ENCODE measurements around the gene CCP110.

CCP110 gene

GRCh38 chr16:19506965-19507364, 16.8 kb upstream of the CCP110 start:
- DNase-seq (ENCODE audit: low read depth, low spot score), result no peak

DNA sequence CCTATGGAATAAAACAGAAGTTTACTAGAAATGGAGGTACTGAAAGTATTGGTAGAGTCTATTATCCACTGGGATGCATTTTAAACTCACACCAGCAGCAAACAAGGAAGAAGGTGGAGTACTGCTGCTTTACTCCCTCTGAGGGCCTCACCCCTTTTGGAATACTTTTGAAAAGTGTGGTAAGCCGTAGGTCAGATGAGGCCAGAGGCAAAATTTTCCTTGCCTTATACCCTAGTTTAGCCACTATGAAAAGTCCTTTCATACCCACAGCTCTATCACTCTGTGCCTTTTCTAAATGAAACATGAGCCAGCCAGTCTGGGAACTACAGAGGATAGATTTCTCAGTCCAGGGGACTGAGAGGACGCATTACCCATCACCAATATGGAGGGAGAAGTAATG, 15.9 kb upstream of the CCP110 start:
- no peak for DNase-seq (ENCODE audit: low read depth, low spot score)

DNA sequence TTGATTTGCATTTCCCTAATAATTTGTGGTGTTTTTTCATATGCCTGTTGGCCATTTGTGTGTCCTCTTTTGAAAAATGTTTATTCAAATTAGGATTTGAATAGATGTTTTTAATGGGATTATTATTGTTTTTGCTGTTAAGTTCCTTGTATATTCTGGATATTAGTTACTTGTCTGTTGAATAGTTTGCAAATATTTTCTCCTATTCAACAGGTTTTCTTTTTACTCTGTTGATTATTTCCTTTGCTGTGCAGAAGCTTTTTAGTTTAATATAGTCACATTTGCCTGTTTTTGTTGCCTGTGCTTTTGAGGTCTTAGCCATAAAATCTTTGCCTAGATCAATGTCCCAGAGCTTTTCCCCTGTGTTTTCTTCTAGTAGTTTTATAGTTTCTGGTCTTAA, 11.4 kb upstream of the CCP110 start:
- DNase-seq (ENCODE audit: low read depth, low spot score), result no peak

- DNase-seq (ENCODE audit: low read depth, low spot score), result no peak
Observed at GRCh38 chr16:19513377-19514053, 10.2 kb upstream of the CCP110 start.

GRCh38 chr16:19515757-19516156, 8.0 kb upstream of the CCP110 start:
- DNase-seq (ENCODE audit: low read depth, low spot score), result no peak

DNA sequence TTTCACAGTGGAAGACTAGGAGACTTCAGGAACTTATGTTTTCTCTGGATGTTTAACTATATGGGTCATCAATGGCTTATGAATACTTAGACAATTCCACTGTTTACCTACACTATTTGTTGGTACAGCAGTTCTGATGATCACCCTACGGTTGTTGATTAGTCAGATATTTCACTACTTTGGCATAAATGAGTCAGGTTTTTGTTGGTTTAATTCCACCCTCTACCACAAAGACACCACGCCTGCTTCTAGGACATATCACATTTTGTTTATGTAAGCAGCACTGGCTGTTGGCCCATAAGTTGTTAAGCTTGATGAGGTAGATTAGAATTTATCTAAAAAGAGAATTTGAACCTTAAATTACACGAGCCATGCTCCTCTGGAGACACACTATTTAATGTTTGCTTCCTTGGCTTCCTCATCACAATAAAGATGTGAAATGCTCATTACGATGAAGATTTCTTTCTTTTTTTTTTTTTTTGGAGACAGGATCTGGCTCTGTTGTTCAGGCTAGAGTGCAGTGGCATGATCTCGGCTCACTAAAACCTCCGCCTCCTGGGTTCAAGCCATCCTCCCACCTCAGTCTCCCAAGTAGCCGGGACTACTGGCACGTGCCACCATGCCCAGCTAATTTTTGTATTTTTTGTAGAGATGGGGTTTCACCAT, 6.2 kb upstream of the CCP110 start:
- no peak for DNase-seq (ENCODE audit: low read depth, low spot score)

GRCh38 chr16:19518388-19518787, 5.4 kb upstream of the CCP110 start:
- no peak for DNase-seq (ENCODE audit: low read depth, low spot score)

GRCh38 chr16:19520861-19521331, 2.8 kb upstream of the CCP110 start:
- DNase-seq (ENCODE audit: low read depth, low spot score), result peak; percentile 39

GRCh38 chr16:19521471-19522396, 2.0 kb upstream of the CCP110 start, which contains the start of gene GDE1:
Gene GDE1 (minus strand): TSS chr16:19522098. CDS start chr16:19521964, 134 bp downstream.
- peak; percentile 98 for DNase-seq (ENCODE audit: low read depth, low spot score)

- no peak for DNase-seq (ENCODE audit: low read depth, low spot score)
Observed at GRCh38 chr16:19522397-19522732, 1.4 kb upstream of the CCP110 start.

GRCh38 chr16:19522760-19523159, 982 bp upstream of the CCP110 start:
- no peak for DNase-seq (ENCODE audit: low read depth, low spot score)

GRCh38 chr16:19523184-19523558, 571 bp upstream of the CCP110 start:
- DNase-seq (ENCODE audit: low read depth, low spot score), result peak; percentile 18

- no peak for DNase-seq (ENCODE audit: low read depth, low spot score)
Observed at GRCh38 chr16:19524356-19524615, 544 bp downstream of the CCP110 start.

GRCh38 chr16:19524616-19525384, 1.1 kb downstream of the CCP110 start:
- peak; percentile 24 for DNase-seq (ENCODE audit: low read depth, low spot score)

GRCh38 chr16:19525385-19525723, 1.6 kb downstream of the CCP110 start:
- DNase-seq (ENCODE audit: low read depth, low spot score), result no peak

- no peak for DNase-seq (ENCODE audit: low read depth, low spot score)
Observed at GRCh38 chr16:19527161-19527560, 3.4 kb downstream of the CCP110 start.

DNA sequence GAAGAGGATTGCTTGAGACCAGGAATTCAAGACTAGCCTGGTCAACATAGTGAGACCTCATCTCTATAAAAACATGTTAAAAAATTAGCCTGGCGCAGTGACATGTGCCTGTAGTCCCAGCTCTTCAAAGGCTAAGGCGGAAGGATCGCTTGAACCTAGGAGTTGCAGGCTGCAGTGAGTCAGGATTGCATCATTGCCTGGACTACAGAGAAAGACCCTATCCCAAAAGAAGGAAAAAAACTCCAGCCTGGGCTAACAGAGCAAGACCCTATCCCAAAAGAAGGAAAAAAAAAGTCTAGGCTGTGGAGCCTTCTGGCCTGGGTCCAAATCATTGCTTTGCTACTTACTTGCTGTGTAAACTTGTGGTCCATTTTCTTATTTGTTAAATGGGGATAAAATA, 4.9 kb downstream of the CCP110 start:
- DNase-seq (ENCODE audit: low read depth, low spot score), result no peak

- no peak for DNase-seq (ENCODE audit: low read depth, low spot score)
Observed at GRCh38 chr16:19532601-19533000, 8.9 kb downstream of the CCP110 start.

DNA sequence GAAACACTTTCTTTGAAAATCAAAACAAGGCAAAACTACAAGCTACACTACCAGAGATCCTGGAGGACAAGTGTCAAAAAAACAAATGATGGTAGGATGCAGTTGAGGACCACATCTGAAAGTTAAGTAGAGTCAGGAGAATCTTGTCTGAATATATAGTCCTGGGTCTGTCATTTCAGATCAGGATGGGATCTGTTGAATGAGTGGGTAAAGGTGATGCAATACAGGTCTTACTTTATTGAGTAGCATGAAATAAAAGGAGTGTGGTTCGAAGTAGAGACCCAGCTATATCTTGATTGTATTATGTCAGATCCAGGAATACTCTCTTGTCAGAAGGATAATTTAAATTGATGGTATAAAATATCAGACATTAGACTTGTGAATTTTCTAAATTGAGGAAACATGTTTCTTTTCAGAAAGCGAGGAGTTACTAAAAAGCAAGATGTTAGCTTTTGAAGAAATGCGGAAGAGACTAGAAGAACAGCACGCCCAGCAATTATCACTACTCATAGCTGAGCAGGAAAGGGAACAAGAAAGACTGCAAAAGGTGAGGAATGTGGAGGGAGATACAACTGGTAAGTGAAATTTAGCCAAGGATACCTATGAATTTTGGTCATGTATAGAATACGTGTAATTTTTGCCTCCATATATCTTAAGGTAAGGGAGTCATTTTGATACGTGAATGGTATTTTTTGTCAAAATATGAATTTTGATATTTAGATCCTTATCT, 16.7 kb downstream of the CCP110 start:
- DNase-seq (ENCODE audit: low read depth, low spot score), result no peak

DNA sequence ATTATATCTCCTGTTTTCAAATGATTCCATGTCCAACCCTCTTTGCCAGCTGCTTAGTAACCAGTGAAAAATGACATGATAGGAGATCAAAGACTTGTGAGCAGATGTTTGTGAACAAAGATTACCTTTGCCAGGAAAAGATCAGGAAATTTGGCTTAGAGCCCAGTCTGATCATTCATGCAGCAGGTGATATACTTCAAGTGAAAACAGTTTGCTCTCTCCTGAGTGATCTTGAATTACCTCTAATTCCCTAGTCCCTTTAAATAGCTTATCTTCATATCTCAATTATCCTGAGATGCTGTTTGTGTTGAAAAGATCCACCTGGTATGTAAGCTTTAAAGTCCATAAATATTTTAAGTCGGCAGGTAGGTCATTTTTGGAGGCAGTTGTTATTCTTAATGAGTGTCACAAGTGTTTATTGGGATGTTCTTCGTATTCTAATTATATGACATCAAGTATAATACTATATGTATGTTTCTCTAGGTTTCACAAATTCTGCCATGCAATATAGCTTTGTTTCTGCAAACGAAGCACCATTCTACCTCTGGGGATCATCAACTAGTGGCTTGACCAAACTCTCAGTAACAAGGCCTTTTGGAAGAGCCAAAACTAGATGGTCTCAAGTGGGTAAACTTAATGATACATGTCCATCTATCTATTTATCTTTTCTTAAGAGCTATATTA, 18.5 kb downstream of the CCP110 start:
- no peak for DNase-seq (ENCODE audit: low read depth, low spot score)

Measured in ELF-1 (cell line).